B cell (primary cell): Measurements from ENCODE around the gene RASA4B.

ENCODE experiments used
- CTCF ChIP-seq: fragments of 200-600 bp; IDR thresholded peaks from one replicate; pipeline ENCODE4 v1.8.0; 2022; ENCODE audit warnings: antibody characterized with exemption, mild to moderate bottlenecking
- EZH2 ChIP-seq: IDR thresholded peaks from 2 replicates; pipeline ENCODE4 v1.6.1; 2012; ENCODE audit warnings: borderline replicate concordance, low read depth, mild to moderate bottlenecking, moderate library complexity, low read length; ENCODE audit not compliant: insufficient read depth, poor library complexity, severe bottlenecking

- TF ChIP-seq CTCF = no peak
- no peak for TF ChIP-seq EZH2
Observed at GRCh38 chr7:102456327-102456726, 61.2 kb downstream of the RASA4B start.
